HCT116 (cell line): Measurements from ENCODE around the gene IGSF9B. TPM values are rescaled to one million over a fixed set of nuclear protein-coding genes. Genes with fewer than 3 reads are reported as not detected.

Source experiments
- ATAC-seq: fragments of 200-7000 bp; cut with Tn5 transposase; 2 replicates; pipeline ENCODE4 v1.9.1; 2020; ENCODE audit warnings: mild to moderate bottlenecking, moderate library complexity
- BruUV-seq: library from RNA; stranded (reverse); fragments of 400-500 nt; replicated peaks from 2 replicates; lab custom pipeline; 2021; lab: Mats Ljungman, UMichigan
- CTCF ChIA-PET: fragments of 300-600 bp; sonication (Branson Sonifier 250); formaldehyde crosslinking; loops from one replicate; lab custom pipeline; 2021; ENCODE audit warnings: antibody characterized with exemption; lab: Charles Lee
- POLR2A ChIA-PET: fragments of 300-600, 350-600 bp; sonication (Branson Sonifier 250); formaldehyde crosslinking; loops from one replicate; lab custom pipeline; 2021; ENCODE audit warnings: antibody characterized with exemption; lab: Charles Lee
- RAD21 ChIA-PET, 2 experiments: fragments of 300-600 bp; sonication (Branson Sonifier 250); formaldehyde crosslinking; loops; one replicate each; lab custom pipeline; 2023; ENCODE audit warnings: low total read pairs in 2 of 2; ENCODE audit not compliant: uncharacterized antibody in 2 of 2, unreplicated experiment in 2 of 2, low non-redundant PET in 1 of 2; lab: Charles Lee
- DNase-seq: peaks from one replicate; pipeline ENCODE4 v3.0.0-alpha.2; 2010; ENCODE audit warnings: low read depth, low spot score
- H2AFZ ChIP-seq: fragments of 200-600 bp; shearing (Covaris generic), sonication (generic); 2 replicates; pipeline ENCODE4 v1.6.1; 2017; ENCODE audit warnings: low read depth, mixed run types, mixed read lengths, antibody characterized with exemption, low read length; ENCODE audit not compliant: poor library complexity, severe bottlenecking
- H3K27ac ChIP-seq: 2 replicates; pipeline ENCODE4 v1.5.1; 2012; ENCODE audit warnings: low read depth, low read length
- H3K27me3 ChIP-seq: fragments of 200-600 bp; sonication (generic); 2 replicates; pipeline ENCODE4 v1.6.1; 2016; ENCODE audit warnings: mixed run types, low read length, mixed read lengths; ENCODE audit not compliant: insufficient read depth
- H3K36me3 ChIP-seq, 2 experiments: fragments of 200-500 bp in 1 of 2; fragments of 200-600 bp in 1 of 2; sonication (Bioruptor generic) in 1 of 2; sonication (generic) in 1 of 2; 2 replicates each; pipeline versions ENCODE4 v1.5.1 to v1.6.1; 2014 to 2016; ENCODE audit warnings: low read length in 2 of 2, inconsistent platforms in 1 of 2, mixed read lengths in 1 of 2, mixed run types in 1 of 2; ENCODE audit not compliant: insufficient read depth in 2 of 2, control insufficient read depth in 1 of 2
- H3K4me1 ChIP-seq, 2 experiments: fragments of 200-600 bp in 1 of 2; sonication (generic) in 1 of 2; 2 replicates each; pipeline versions ENCODE4 v1.5.1 to v1.6.1; 2012 to 2017; ENCODE audit warnings: low read length in 2 of 2, inconsistent platforms in 1 of 2, mild to moderate bottlenecking in 1 of 2, mixed read lengths in 1 of 2, mixed run types in 1 of 2, moderate library complexity in 1 of 2; ENCODE audit not compliant: insufficient read depth in 2 of 2, control insufficient read depth in 1 of 2
- H3K4me2 ChIP-seq: fragments of 200-600 bp; sonication (generic); 2 replicates; pipeline ENCODE4 v1.6.1; 2017; ENCODE audit warnings: mixed run types, low read length, mixed read lengths
- H3K4me3 ChIP-seq, 2 experiments: fragments of 200-600 bp in 1 of 2; sonication (generic) in 1 of 2; replicated peaks in 1 of 2; 2 replicates each; pipeline ENCODE4 v1.5.1; 2011 to 2016; ENCODE audit warnings: low read length in 2 of 2, control low read depth in 1 of 2, low read depth in 1 of 2, mild to moderate bottlenecking in 1 of 2, mixed read lengths in 1 of 2, mixed run types in 1 of 2
- H3K79me2 ChIP-seq: fragments of 200-600 bp; sonication (generic); 2 replicates; pipeline ENCODE4 v1.6.1; 2017; ENCODE audit warnings: mild to moderate bottlenecking, mixed run types, low read length, moderate library complexity, mixed read lengths; ENCODE audit not compliant: insufficient read depth
- H3K9ac ChIP-seq: fragments of 200-600 bp; sonication (generic); 2 replicates; pipeline ENCODE4 v1.6.1; 2016; ENCODE audit warnings: low read length, mixed read lengths
- H3K9me2 ChIP-seq: fragments of 200-600 bp; sonication (generic), shearing (Covaris generic); 2 replicates; pipeline ENCODE4 v1.6.1; 2017; ENCODE audit warnings: mixed run types, mild to moderate bottlenecking, moderate library complexity; ENCODE audit not compliant: insufficient read depth
- H3K9me3 ChIP-seq, 2 experiments: fragments of 200-500 bp in 1 of 2; fragments of 200-600 bp in 1 of 2; sonication (Bioruptor generic) in 1 of 2; sonication (generic) in 1 of 2; 2 replicates each; pipeline ENCODE4 v1.6.1; 2014 to 2017; ENCODE audit warnings: low read length in 2 of 2, mixed read lengths in 2 of 2, inconsistent platforms in 1 of 2, low read depth in 1 of 2, mild to moderate bottlenecking in 1 of 2, mixed run types in 1 of 2, moderate library complexity in 1 of 2; ENCODE audit not compliant: control insufficient read depth in 1 of 2, insufficient read depth in 1 of 2
- H4K20me1 ChIP-seq: fragments of 200-600 bp; sonication (generic), shearing (Covaris generic); 2 replicates; pipeline ENCODE4 v1.6.1; 2017; ENCODE audit warnings: mixed run types, mild to moderate bottlenecking, moderate library complexity; ENCODE audit not compliant: insufficient read depth
- CBX3 ChIP-seq: IDR thresholded peaks from 2 replicates; pipeline ENCODE4 v1.6.1; 2012; ENCODE audit warnings: low read depth
- EGR1 ChIP-seq: IDR thresholded peaks from 2 replicates; pipeline ENCODE4 v1.6.1; 2012; ENCODE audit warnings: low read depth
- ELF1 ChIP-seq: IDR thresholded peaks from 2 replicates; pipeline ENCODE4 v1.6.1; 2012; ENCODE audit warnings: low read depth, borderline replicate concordance
- JUND ChIP-seq: IDR thresholded peaks from 2 replicates; pipeline ENCODE4 v1.6.1; 2012
- RAD21 ChIP-seq: IDR thresholded peaks from 2 replicates; pipeline ENCODE4 v1.6.1; 2012; ENCODE audit warnings: low read depth, mild to moderate bottlenecking
- SIN3A ChIP-seq: IDR thresholded peaks from 2 replicates; pipeline ENCODE4 v1.6.1; 2012; ENCODE audit warnings: low read depth
- SRF ChIP-seq: IDR thresholded peaks from 2 replicates; pipeline ENCODE4 v1.6.1; 2012; ENCODE audit warnings: low read depth
- TCF7L2 ChIP-seq: IDR thresholded peaks from 2 replicates; pipeline ENCODE4 v1.7.0; 2011; ENCODE audit warnings: borderline replicate concordance, inconsistent platforms; ENCODE audit not compliant: insufficient read depth, insufficient read length; ENCODE audit errors: extremely low read depth
- YY1 ChIP-seq: IDR thresholded peaks from 2 replicates; pipeline ENCODE4 v1.6.1; 2011; ENCODE audit warnings: low read length, low read depth, moderate library complexity, mild to moderate bottlenecking; ENCODE audit not compliant: insufficient replicate concordance; ENCODE audit errors: extremely low read depth
- intact Hi-C: fragments of 100-400 bp; cut with micrococcal nuclease; formaldehyde crosslinking; loops from 2 replicates; pipeline ENCODE4 v1.10.0; 2022
- total RNA-seq: library from RNA; stranded (reverse); gene quantifications from one replicate; pipeline ENCODE4 v1.2.1, GENCODE V29; 2021; ENCODE audit not compliant: unreplicated experiment
- TF ChIP-seq, protein P1 (sequence below): IDR thresholded peaks from 2 replicates; pipeline ENCODE4 v1.6.1; 2012

The IGSF9B gene
- total RNA-seq, 1 experiment from 2014 or later: 12.4 TPM

DNA sequence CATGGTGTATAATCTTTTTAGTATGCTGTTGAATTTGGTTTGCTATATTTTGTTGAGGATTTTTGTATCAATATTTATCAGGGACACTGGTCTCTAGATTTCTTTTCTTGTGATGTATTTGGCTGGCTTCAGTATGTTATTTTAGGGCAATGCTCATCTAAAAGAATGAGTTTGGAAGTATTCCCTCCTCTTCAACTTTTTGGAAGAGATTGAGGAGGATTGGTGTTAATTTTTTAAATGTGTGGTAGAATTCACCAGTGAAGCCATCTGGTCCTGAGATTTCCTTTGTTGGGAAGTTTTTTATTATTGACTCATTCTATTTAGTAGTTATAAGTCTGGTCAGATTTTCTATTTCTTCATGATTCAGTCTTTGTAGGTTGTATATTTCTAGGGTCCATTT lies 89.3 kb downstream of the IGSF9B start:
- ATAC-seq (no peak), DNase-seq (no peak)
- no peaks in the 10 kb centered on the region for H3K79me2 ChIP-seq
- H3K4me1 ChIP-seq: no peaks in the 10 kb centered on the region
- no peak overlapping the region for H3K27ac ChIP-seq
- no peaks in the 10 kb centered on the region for H3K9me2 ChIP-seq
- no peak overlapping the region for H3K9ac ChIP-seq
- no peak overlapping the region for H3K4me2 ChIP-seq
- ChIA-PET CTCF (no interaction called here), POLR2A (no interaction called here), RAD21 (no interaction called here)
- BruUV-seq: no TSS peak
- H3K4me3 ChIP-seq: no peak overlapping the region
- no peaks in the 10 kb centered on the region for H3K27me3 ChIP-seq
- H4K20me1 ChIP-seq: no peaks in the 10 kb centered on the region
- H3K36me3 ChIP-seq: no peaks in the 10 kb centered on the region
- intact Hi-C loops: no loop called here
- H2AFZ ChIP-seq: no peak overlapping the region
- no peak for TF ChIP-seq CBX3
- TF ChIP-seq YY1: no peak
- TF ChIP-seq SIN3A: no peak
- TF ChIP-seq SRF: no peak
- TF ChIP-seq JUND: no peak
- TF ChIP-seq ELF1: no peak
- no peak for TF ChIP-seq EGR1
- no peaks in the 10 kb centered on the region for H3K9me3 ChIP-seq

DNA sequence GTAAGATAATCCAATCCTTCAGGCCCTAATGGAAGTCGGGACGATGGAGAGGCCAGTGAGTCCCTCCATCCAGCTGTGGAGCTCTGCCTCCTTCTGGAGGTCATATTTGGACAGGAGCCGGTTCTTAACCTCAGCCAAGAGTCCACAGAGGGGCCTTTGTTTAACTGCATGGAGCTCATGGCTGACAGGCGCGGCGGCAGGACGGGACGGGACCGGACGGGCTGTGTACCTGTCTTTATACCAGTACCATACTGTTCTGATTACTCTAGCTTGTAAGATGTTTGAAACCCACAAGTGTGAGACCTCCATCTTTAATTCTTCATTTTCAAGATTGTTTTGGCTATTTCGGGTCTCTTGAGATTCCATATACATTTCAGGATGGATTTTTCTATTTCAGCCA lies 91.3 kb downstream of the IGSF9B start:
- no peak for TF ChIP-seq EGR1
- TF ChIP-seq RAD21: no peak
- TF ChIP-seq SRF: no peak
- TF ChIP-seq, protein P1, sequence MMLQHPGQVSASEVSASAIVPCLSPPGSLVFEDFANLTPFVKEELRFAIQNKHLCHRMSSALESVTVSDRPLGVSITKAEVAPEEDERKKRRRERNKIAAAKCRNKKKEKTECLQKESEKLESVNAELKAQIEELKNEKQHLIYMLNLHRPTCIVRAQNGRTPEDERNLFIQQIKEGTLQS: no peak
- no peak for TF ChIP-seq CBX3
- no peak for TF ChIP-seq TCF7L2
- Histone ChIP-seq H2AFZ (no peak overlapping the region), H3K9ac (no peak overlapping the region), H3K4me2 (no peak overlapping the region), H3K79me2 (no peaks in the 10 kb centered on the region), H3K27me3 (no peaks in the 10 kb centered on the region; the same call in 1 of the 2 replicates), H3K9me2 (no peaks in the 10 kb centered on the region), H3K4me3 (no peak overlapping the region), H3K36me3 (no peaks in the 10 kb centered on the region; a peak in 1 of 4 replicates), H3K4me1 (no peaks in the 10 kb centered on the region), H4K20me1 (no peaks in the 10 kb centered on the region), H3K9me3 (no peaks in the 10 kb centered on the region), H3K27ac (no peak overlapping the region)
- ATAC-seq: no peak
- RAD21 ChIA-PET: no interaction called here
- POLR2A ChIA-PET: no interaction called here
- intact Hi-C loops: no loop called here
- DNase-seq: no peak
- BruUV-seq: no TSS peak
- CTCF ChIA-PET: no interaction called here
